MM.1S (cell line): Measurements from ENCODE around the gene SYNGR2.

Experiments
- DNase-seq: peaks from one replicate; pipeline ENCODE4 v3.0.0-alpha.2; 2015
- H2AFZ ChIP-seq: fragments of 300-600 bp; sonication (generic); 2 replicates; pipeline ENCODE4 v1.6.0; 2016; ENCODE audit warnings: antibody characterized with exemption, low read length
- H3F3A ChIP-seq: fragments of 300-600 bp; sonication (generic); 2 replicates; pipeline ENCODE4 v1.6.1; 2016; ENCODE audit warnings: mild to moderate bottlenecking, antibody characterized with exemption, low read length, moderate library complexity, mixed read lengths; ENCODE audit not compliant: insufficient read depth
- H3K27ac ChIP-seq: fragments of 300-600 bp; sonication (generic); 2 replicates; pipeline ENCODE4 v1.5.1; 2016; ENCODE audit warnings: mild to moderate bottlenecking, low read length
- H3K27me3 ChIP-seq: fragments of 300-600 bp; sonication (generic); replicated peaks from 2 replicates; pipeline ENCODE4 v1.6.0; 2016; ENCODE audit warnings: low read length; ENCODE audit not compliant: insufficient read depth
- H3K36me3 ChIP-seq: fragments of 300-600 bp; sonication (generic); replicated peaks from 2 replicates; pipeline ENCODE4 v1.6.1; 2016; ENCODE audit warnings: mild to moderate bottlenecking, low read length, mixed read lengths; ENCODE audit not compliant: insufficient read depth
- H3K4me1 ChIP-seq: fragments of 300-600 bp; sonication (generic); 2 replicates; pipeline ENCODE4 v1.6.1; 2016; ENCODE audit warnings: low read length, mixed read lengths
- H3K4me2 ChIP-seq: fragments of 300-600 bp; sonication (generic); 2 replicates; pipeline ENCODE4 v1.6.0; 2016; ENCODE audit warnings: low read depth, low read length
- H3K4me3 ChIP-seq: fragments of 300-600 bp; sonication (generic); 2 replicates; pipeline ENCODE4 v1.5.1; 2016; ENCODE audit warnings: low read length, mixed read lengths
- H3K79me2 ChIP-seq: fragments of 300-600 bp; sonication (generic); 2 replicates; pipeline ENCODE4 v1.6.1; 2016; ENCODE audit warnings: mixed run types, low read length, mixed read lengths
- H3K9ac ChIP-seq: fragments of 300-600 bp; sonication (generic); 2 replicates; pipeline ENCODE4 v1.6.1; 2016; ENCODE audit warnings: low read length, mixed read lengths
- H3K9me2 ChIP-seq: fragments of 300-600 bp; sonication (generic); replicated peaks from 2 replicates; pipeline ENCODE4 v1.6.1; 2016; ENCODE audit warnings: mild to moderate bottlenecking, low read length, mixed read lengths; ENCODE audit not compliant: insufficient read depth
- H3K9me3 ChIP-seq: fragments of 300-600 bp; sonication (generic); replicated peaks from 2 replicates; pipeline ENCODE4 v1.6.1; 2016; ENCODE audit warnings: mild to moderate bottlenecking, low read length, mixed read lengths; ENCODE audit not compliant: insufficient read depth
- H4K20me1 ChIP-seq: fragments of 300-600 bp; sonication (generic); 2 replicates; pipeline ENCODE4 v1.6.1; 2016; ENCODE audit warnings: mild to moderate bottlenecking, low read length, moderate library complexity, mixed read lengths; ENCODE audit not compliant: insufficient read depth
- EZH2 ChIP-seq: fragments of 300-600 bp; sonication (generic); optimal IDR thresholded peaks from 2 replicates; pipeline ENCODE3; 2017; ENCODE audit warnings: low read depth, mild to moderate bottlenecking, antibody characterized with exemption, low read length, mixed read lengths
- EZH2phosphoT487 ChIP-seq: fragments of 300-600 bp; sonication (generic); IDR thresholded peaks from 2 replicates; pipeline ENCODE4 v1.6.1; 2018; ENCODE audit warnings: antibody characterized with exemption, low read length
- TF ChIP-seq, protein P1 (sequence below): fragments of 300-600 bp; sonication (generic); IDR thresholded peaks from 2 replicates; pipeline ENCODE4 v1.5.1; 2016; ENCODE audit warnings: antibody characterized with exemption, low read length, mixed read lengths

SYNGR2 gene

DNA sequence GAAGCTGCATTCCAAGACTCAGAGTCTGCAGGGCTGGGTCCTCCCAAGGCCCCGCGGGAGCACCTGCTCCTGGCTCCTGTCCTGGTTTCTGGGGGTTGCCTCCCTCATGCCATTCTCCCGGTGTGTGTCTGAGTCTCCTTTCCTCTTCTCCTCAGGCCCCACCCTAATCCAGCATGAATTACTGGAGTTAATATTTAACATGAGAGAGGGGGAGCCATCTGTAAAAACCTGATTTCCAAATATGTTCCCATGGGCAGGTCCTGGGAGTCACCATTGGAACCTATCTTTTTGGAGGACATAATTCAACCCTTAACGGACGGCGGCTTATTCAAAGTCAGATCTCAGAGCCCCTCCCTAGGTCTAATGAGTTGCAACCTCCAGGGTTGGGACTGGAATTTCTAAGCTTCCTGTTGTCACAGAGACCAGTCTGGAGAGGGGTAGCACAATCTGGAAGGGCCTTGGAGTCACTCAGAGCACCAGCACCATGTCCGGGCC is 16.8 kb upstream of the SYNGR2 start:
- Histone ChIP-seq H3K79me2 (no peaks in the 10 kb centered on the region), H3K9me2 (no peaks in the 10 kb centered on the region), H3K4me2 (no peak overlapping the region), H3K9ac (no peak overlapping the region), H3K36me3 (no peaks in the 10 kb centered on the region), H4K20me1 (no peaks in the 10 kb centered on the region), H3F3A (peaks cover 38% of the 10 kb centered on the region), H3K4me3 (no peak overlapping the region), H3K27ac (no peak overlapping the region), H3K4me1 (peaks cover 45% of the 10 kb centered on the region), H3K9me3 (no peaks in the 10 kb centered on the region), H3K27me3 (no peaks in the 10 kb centered on the region), H2AFZ (no peak overlapping the region)
- DNase-seq: no peak
- TF ChIP-seq EZH2 (no peak), EZH2phosphoT487 (no peak)
- TF ChIP-seq, protein P1, sequence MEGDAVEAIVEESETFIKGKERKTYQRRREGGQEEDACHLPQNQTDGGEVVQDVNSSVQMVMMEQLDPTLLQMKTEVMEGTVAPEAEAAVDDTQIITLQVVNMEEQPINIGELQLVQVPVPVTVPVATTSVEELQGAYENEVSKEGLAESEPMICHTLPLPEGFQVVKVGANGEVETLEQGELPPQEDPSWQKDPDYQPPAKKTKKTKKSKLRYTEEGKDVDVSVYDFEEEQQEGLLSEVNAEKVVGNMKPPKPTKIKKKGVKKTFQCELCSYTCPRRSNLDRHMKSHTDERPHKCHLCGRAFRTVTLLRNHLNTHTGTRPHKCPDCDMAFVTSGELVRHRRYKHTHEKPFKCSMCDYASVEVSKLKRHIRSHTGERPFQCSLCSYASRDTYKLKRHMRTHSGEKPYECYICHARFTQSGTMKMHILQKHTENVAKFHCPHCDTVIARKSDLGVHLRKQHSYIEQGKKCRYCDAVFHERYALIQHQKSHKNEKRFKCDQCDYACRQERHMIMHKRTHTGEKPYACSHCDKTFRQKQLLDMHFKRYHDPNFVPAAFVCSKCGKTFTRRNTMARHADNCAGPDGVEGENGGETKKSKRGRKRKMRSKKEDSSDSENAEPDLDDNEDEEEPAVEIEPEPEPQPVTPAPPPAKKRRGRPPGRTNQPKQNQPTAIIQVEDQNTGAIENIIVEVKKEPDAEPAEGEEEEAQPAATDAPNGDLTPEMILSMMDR: no peak

DNA sequence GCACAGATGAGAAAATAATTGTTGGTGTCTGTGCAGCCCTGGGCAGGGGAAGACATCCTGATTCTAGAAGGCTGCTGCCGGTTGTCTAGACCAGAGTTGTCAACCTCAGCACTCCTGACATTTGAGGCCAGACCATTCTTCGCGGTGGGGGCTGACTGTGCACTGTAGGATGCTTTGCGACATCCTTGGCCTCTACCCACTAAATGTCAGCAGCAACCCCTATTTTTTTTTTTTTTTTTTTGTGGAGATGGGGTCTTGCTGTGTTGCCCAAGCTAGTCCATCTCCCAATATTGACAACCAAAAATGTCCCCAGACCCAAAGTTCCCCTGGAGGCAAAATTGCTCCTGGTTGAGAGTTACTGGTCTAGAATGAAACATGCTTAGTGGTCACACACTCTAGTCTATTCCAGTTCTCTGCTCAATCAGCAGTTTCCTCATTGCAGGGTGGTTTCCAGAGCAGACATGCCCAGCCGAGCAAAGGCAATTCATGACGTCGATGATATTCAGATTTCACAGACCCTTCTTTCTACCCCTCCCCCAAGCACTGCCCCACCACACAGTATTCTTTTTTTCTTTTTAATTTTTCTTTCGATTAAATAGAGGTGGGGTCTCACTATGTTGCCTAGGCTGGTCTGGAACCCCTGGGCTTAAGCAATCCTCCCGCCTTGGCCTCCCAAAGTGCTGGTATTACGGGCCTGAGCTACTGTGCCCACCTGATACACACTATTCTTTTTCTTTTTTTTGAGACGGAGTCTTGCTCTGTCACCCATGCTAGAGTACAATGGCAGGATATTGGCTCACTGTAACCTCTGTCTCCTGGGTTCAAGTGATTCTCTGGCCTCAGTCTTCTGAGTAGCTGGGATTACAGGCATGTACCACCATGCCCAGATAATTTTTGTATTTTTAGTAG is 13.2 kb upstream of the SYNGR2 start:
- no peaks in the 10 kb centered on the region for H3K9me2 ChIP-seq
- H4K20me1 ChIP-seq: no peaks in the 10 kb centered on the region
- peak; percentile 98 for DNase-seq
- TF ChIP-seq EZH2phosphoT487 (no peak), EZH2 (no peak)
- TF ChIP-seq, protein P1: no peak
- H3K27me3 ChIP-seq: no peaks in the 10 kb centered on the region
- H3K9me3 ChIP-seq: no peaks in the 10 kb centered on the region
- no peak overlapping the region for H3K4me3 ChIP-seq
- H3K79me2 ChIP-seq: no peaks in the 10 kb centered on the region
- H3K4me2 ChIP-seq: peak overlapping the region; percentile 42; the same call in 1 of the 2 replicates
- H3K4me1 ChIP-seq: peaks cover 23% of the 10 kb centered on the region
- peaks cover 32% of the 10 kb centered on the region for H3F3A ChIP-seq
- 0 out of 2 replicates have a peak overlapping the region, but pooled peaks have one; percentile 7 for H2AFZ ChIP-seq
- H3K27ac ChIP-seq: peak overlapping the region; percentile 97
- H3K36me3 ChIP-seq: no peaks in the 10 kb centered on the region
- H3K9ac ChIP-seq: peak overlapping the region; percentile 59

DNA sequence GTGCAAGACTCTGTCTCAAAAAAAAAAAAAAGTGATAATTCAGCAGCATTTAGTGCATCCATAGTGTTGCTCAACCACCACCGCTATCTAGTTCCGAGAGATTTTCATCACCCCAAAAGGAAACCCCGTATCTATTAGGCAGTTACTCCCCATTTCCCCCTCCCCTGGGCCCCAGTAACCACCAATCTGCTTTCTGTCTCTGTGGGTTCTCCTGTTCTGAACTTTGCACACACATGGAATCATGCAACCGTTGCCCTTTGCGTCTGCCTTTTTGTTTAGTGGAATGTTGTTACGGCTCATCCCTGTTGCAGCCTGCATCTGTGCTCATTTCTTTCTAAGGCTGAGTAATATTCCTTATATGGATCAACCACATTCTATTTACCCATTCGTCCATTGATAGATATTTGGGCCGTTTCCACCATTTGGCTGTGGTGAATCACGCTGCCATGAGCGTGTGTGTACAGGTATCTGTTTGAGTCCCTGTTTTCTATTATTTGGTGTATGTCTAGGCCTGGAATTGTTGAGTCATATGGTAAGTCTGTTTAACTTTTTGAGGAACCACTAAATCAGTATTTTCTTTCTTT is 8.7 kb upstream of the SYNGR2 start:
- no peak overlapping the region for H3K4me3 ChIP-seq
- peaks cover 7% of the 10 kb centered on the region for H3K4me1 ChIP-seq
- H3K9me2 ChIP-seq: no peaks in the 10 kb centered on the region
- H3K79me2 ChIP-seq: no peaks in the 10 kb centered on the region
- no peak overlapping the region for H3K9ac ChIP-seq
- DNase-seq: no peak
- no peaks in the 10 kb centered on the region for H4K20me1 ChIP-seq
- no peak overlapping the region for H2AFZ ChIP-seq
- H3F3A ChIP-seq: peaks cover 12% of the 10 kb centered on the region
- TF ChIP-seq, protein P1: no peak
- TF ChIP-seq EZH2phosphoT487 (no peak), EZH2 (no peak)
- no peaks in the 10 kb centered on the region for H3K9me3 ChIP-seq
- no peak overlapping the region for H3K4me2 ChIP-seq
- H3K36me3 ChIP-seq: no peaks in the 10 kb centered on the region
- H3K27me3 ChIP-seq: no peaks in the 10 kb centered on the region
- no peak overlapping the region for H3K27ac ChIP-seq
